GDM1 (cell line): ENCODE measurements around the gene PREP.

ENCODE experiments used
- DNase-seq: peaks from one replicate; lab custom pipeline; 2025; lab: John Stamatoyannopoulos, UW

Gene PREP

DNA sequence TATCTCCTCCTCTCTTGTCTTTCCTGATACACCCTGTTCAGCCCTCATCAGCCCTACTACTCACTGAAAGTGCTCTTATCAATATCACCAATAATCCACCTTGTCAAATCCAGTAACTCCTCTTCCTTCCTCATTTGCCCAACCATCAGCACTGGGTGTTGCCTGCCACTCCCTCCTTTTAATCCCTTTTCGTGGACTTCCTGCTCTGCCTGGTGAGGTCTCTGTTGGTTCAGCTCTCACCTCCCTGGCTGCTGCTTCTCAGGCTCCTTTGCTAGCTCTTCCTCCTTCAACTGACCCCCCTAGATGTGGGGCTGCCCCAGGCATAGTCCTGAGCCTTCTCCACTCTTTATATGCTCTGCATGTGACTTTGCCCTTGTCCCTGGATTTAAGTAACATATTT, 92.5 kb downstream of the PREP start:
- DNase-seq: no peak

DNA sequence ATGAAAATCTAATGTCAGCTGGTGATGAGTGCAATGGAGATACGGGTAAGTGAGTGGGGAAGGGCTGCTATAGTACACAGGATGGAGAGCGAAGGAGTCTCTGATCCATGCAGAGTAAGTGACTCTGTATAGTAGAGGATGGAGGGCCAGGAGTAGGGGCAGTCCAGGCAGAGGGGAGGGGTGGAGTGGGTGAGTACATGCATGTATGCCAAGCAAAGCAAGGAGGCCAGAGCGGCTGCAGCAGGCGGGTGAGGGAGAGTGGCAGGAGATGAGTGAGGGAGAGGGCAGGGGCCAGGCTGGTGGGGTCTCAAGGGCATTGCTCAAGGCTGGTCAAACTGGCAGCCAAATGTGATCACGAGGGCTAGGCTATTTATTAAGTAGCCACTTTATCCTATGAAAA, 94.0 kb downstream of the PREP start:
- no peak for DNase-seq

DNA sequence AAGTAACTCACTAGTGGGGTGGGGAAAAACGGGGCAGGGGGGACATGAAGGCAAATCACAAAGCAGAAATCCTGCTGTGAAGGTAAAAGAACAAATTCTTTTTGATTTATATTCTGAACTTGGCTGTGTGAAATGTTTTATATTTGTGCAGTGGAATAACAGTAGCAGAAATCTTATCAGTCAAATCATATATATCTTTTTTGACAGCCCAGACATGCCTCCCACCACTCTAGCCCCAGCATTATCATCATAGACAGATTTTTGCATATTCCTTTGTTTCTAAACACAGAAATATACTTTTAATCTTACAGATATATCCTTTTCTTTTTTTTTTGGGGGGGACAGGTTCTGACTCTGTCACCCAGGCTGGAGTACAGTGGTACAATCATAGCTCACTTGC, 97.4 kb downstream of the PREP start:
- no peak for DNase-seq

- no peak for DNase-seq
Observed at GRCh38 chr6:105304825-105305224, 98.1 kb downstream of the PREP start.

- DNase-seq: no peak
Observed at GRCh38 chr6:105304366-105304765, 98.5 kb downstream of the PREP start.

DNA sequence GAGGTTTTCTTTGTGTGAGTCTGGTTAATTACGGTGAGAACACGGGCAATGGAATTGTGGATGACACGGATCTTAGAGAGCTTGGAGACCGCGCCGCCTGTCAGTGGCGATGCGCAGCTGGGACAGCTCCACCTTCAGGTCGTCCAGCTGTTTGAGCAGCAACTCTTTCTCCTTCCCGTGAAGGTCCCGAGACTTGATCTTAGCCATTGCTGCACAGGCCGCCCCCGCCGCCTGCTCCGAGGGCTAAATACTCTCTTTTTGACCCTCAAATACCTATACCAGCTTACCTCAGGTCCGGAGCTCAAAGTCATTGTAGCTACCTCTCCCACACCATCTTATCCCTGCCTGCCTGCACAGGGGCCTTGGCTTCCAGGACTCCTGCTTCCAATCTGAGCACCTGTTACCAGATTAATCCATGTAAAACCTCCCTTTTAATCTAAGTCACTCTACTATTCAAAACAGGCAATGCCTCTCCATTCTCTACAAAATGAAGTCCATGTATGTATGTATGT, 100.2 kb downstream of the PREP start:
- DNase-seq: no peak

DNA sequence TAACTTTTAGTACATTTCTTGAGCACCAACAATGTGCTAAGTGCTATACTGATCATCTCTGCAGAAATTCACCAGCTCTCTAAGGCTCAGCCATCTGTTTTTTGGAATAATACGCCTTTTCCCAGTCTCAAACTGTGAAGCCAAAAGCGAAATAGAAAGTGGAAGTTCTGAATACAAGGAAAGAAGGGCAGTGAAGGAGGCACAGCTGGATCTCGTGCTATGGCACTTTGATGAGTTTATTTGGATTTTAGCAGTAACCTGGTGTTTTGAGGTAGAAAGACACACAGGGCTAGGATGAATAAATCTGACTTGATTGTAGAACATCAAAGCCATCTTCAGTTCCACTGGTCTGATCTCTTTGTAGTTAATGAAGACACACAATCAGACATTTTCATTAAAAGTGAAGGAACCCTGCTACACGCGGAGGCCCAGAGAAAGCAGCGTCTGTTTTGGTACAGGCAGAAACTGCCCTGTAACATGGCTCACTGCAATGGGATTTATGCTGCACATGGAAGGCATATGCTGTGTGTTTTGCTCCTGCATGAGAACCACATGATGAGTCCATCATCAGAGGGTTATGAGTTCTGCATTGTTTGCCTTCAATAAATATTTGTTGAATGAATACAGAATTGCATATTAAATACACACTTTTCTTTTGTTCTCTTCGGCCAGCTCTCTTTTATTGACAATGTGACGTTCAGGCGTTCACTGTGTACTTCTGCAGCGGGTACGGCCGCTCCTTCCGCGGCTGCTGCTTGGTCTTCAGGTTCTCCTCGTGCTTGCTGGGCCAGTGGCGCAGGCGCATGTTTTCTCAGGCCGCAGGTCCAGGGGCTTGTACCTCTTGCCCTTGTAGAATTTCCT, 100.9 kb downstream of the PREP start:
- DNase-seq: no peak

DNA sequence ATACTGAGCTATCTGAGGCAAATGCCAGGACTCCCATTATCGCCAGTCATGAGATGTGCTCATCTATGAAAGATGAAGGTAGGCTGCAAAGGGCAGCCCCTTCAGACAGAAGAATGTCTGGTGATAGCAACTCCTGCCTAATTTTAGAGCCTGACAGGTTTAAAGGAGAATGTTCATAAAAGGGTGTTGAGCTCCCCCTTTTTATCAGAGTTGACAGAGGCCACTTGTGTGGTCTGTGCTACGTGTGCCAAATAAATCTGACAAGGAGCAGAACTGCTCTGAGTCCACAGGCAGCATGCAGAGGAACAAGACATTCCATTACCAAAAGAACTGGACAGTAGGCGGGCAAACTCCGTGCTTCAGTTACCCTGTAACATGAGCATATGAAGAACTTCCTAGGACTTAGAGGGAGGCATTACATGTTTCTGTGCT, 101.8 kb downstream of the PREP start:
- DNase-seq: no peak

- no peak for DNase-seq
Observed at GRCh38 chr6:105300090-105300489, 102.8 kb downstream of the PREP start.

DNA sequence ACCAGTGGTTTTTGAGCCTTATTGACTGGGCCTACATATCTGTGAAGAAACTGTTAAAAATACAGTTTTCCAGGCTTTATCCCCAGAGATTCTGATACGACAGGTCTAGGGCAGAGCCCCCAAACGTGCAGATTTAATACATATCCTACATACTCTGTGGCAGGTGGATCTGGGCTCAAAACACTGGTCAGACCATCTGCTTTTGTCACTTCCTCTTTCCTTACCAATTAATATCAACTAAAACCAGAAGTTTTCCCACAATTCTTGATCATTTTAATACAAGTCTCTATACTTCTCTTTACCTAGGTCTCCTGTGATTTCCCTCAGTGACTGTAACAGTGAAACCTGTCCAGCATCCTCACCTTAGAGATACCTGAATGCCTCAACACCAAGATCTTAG, 108.8 kb downstream of the PREP start:
- no peak for DNase-seq

- DNase-seq: no peak
Observed at GRCh38 chr6:105292689-105293339, 110.1 kb downstream of the PREP start.

- no peak for DNase-seq
Observed at GRCh38 chr6:105291525-105291924, 111.4 kb downstream of the PREP start.

- DNase-seq: no peak
Observed at GRCh38 chr6:105282631-105283585, 120.0 kb downstream of the PREP start.

- DNase-seq: no peak
Observed at GRCh38 chr6:105280033-105280432, 122.8 kb downstream of the PREP start.

GRCh38 chr6:105279463-105279862, 123.4 kb downstream of the PREP start:
- no peak for DNase-seq

- no peak for DNase-seq
Observed at GRCh38 chr6:105278813-105279212, 124.1 kb downstream of the PREP start.

DNA sequence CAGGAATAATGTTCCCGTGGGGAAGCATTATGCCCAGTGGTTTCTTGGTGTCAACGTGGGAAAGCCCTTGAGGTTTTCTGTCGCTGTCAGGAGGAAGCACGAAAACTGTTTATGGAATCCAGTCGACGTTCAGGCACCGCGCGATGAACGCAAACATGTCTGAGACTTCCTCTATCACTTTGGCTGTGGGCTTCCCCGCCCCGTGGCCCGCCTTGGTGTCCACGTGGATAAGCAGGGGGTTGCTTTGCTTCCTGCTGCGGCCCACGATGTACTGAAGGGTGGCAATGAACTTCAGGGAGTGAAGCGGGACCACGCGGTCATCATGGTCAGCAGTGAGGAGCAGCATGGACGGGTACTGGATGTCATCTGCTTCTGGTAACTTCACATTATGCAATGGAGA, 124.8 kb downstream of the PREP start:
- DNase-seq: no peak

- no peak for DNase-seq
Observed at GRCh38 chr6:105276374-105276773, 126.5 kb downstream of the PREP start.

DNA sequence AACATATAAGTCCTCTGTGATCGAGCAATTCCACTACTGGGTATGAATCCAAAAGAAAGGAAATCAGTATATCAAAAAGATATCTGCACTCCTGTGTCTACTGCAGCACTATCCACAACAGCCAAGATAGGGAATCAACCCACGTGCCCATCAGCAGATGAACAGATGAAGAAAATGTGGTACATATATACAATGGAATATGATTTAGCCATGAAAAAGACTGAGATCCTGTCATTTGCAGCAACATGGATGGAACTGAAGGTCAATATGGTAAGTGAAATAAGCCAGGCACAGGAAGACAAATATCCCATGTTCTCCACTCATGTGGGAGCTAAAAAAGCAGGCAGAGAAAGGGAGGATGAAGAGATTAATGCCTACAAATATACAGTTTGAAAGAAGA, 127.3 kb downstream of the PREP start:
- no peak for DNase-seq

- DNase-seq: no peak
Observed at GRCh38 chr6:105274678-105275077, 128.2 kb downstream of the PREP start.

GRCh38 chr6:105273589-105273988, 129.3 kb downstream of the PREP start:
- DNase-seq: no peak

- no peak for DNase-seq
Observed at GRCh38 chr6:105272786-105273185, 130.1 kb downstream of the PREP start.
